ENCODE results near the gene SDK2.
"Not testable (repeated sequence)": the region's sequence is repeated elsewhere in the genome, so short reads cannot be mapped to it uniquely, and the experiment has no call there.

SDK2 gene

GRCh38 chr17:73341350-73342049 lies 302.7 kb downstream of the SDK2 start:
- DNase-seq, result peak; percentile 35
- in situ Hi-C loops (cut with HindIII; ENCODE audit: low pct_ligation_motif_present, low pct_unique_long_range_greater_than_20kb, low sequenced_read_pairs), result no loop called here

- peak; percentile 92 for DNase-seq
Measured at GRCh38 chr17:73340093-73340596, 304.1 kb downstream of the SDK2 start.

GRCh38 chr17:73338566-73339197 lies 305.6 kb downstream of the SDK2 start:
- no peak for DNase-seq
- in situ Hi-C loops (cut with HindIII; ENCODE audit: low pct_ligation_motif_present, low pct_unique_long_range_greater_than_20kb, low sequenced_read_pairs), result no loop called here

More at GRCh38 chr17:73340093-73340596, 304.1 kb downstream of the SDK2 start:
- in situ Hi-C loops (cut with HindIII; ENCODE audit: low pct_ligation_motif_present, low pct_unique_long_range_greater_than_20kb, low sequenced_read_pairs), result no loop called here

- in situ Hi-C loops (cut with HindIII; ENCODE audit: low pct_ligation_motif_present, low pct_unique_long_range_greater_than_20kb, low sequenced_read_pairs), result no loop called here
- DNase-seq, result no peak
Measured at GRCh38 chr17:73338050-73338521, 306.2 kb downstream of the SDK2 start.

- no peak for DNase-seq
- in situ Hi-C loops (cut with HindIII; ENCODE audit: low pct_ligation_motif_present, low pct_unique_long_range_greater_than_20kb, low sequenced_read_pairs), result no loop called here
Measured at GRCh38 chr17:73337330-73337710, 306.9 kb downstream of the SDK2 start.

GRCh38 chr17:73336408-73337329 lies 307.6 kb downstream of the SDK2 start:
- DNase-seq, result no peak
- in situ Hi-C loops (cut with HindIII; ENCODE audit: low pct_ligation_motif_present, low pct_unique_long_range_greater_than_20kb, low sequenced_read_pairs), result no loop called here

- in situ Hi-C loops (cut with HindIII; ENCODE audit: low pct_ligation_motif_present, low pct_unique_long_range_greater_than_20kb, low sequenced_read_pairs), result no loop called here
- DNase-seq, result no peak
Measured at GRCh38 chr17:73335591-73336407, 308.4 kb downstream of the SDK2 start.

GRCh38 chr17:73334771-73335513 lies 309.3 kb downstream of the SDK2 start:
- in situ Hi-C loops (cut with HindIII; ENCODE audit: low pct_ligation_motif_present, low pct_unique_long_range_greater_than_20kb, low sequenced_read_pairs), result no loop called here
- DNase-seq, result no peak

GRCh38 chr17:73333445-73333844 lies 310.8 kb downstream of the SDK2 start:
- in situ Hi-C loops (cut with HindIII; ENCODE audit: low pct_ligation_motif_present, low pct_unique_long_range_greater_than_20kb, low sequenced_read_pairs); DNase-seq: not testable (repeated sequence)

GRCh38 chr17:73331060-73331459 lies 313.2 kb downstream of the SDK2 start:
- in situ Hi-C loops (cut with HindIII; ENCODE audit: low pct_ligation_motif_present, low pct_unique_long_range_greater_than_20kb, low sequenced_read_pairs), result no loop called here
- DNase-seq, result no peak

GRCh38 chr17:73327676-73328075 lies 316.6 kb downstream of the SDK2 start:
- in situ Hi-C loops (cut with HindIII; ENCODE audit: low pct_ligation_motif_present, low pct_unique_long_range_greater_than_20kb, low sequenced_read_pairs), result no loop called here

GRCh38 chr17:73325527-73325842 lies 318.8 kb downstream of the SDK2 start:
- in situ Hi-C loops (cut with HindIII; ENCODE audit: low pct_ligation_motif_present, low pct_unique_long_range_greater_than_20kb, low sequenced_read_pairs), result no loop called here
- DNase-seq, result no peak

More at GRCh38 chr17:73327676-73328075, 316.6 kb downstream of the SDK2 start:
- DNase-seq, result no peak

GRCh38 chr17:73324711-73325526 lies 319.3 kb downstream of the SDK2 start:
- in situ Hi-C loops (cut with HindIII; ENCODE audit: low pct_ligation_motif_present, low pct_unique_long_range_greater_than_20kb, low sequenced_read_pairs), result no loop called here
- DNase-seq, result no peak

GRCh38 chr17:73324160-73324475 lies 320.1 kb downstream of the SDK2 start:
- no peak for DNase-seq
- in situ Hi-C loops (cut with HindIII; ENCODE audit: low pct_ligation_motif_present, low pct_unique_long_range_greater_than_20kb, low sequenced_read_pairs), result no loop called here

- DNase-seq, result no peak
- in situ Hi-C loops (cut with HindIII; ENCODE audit: low pct_ligation_motif_present, low pct_unique_long_range_greater_than_20kb, low sequenced_read_pairs), result no loop called here
Measured at GRCh38 chr17:73323409-73324159, 320.7 kb downstream of the SDK2 start.

GRCh38 chr17:73320601-73321264 lies 323.5 kb downstream of the SDK2 start:
- in situ Hi-C loops (cut with HindIII; ENCODE audit: low pct_ligation_motif_present, low pct_unique_long_range_greater_than_20kb, low sequenced_read_pairs), result no loop called here
- DNase-seq, result no peak
